HPDE6-E6E7 (cell line): ENCODE data around the gene ENPP6.

ENCODE experiments used
- DNase-seq: peaks from one replicate; pipeline ENCODE4 v3.0.0; 2011; ENCODE audit warnings: missing footprints; ENCODE audit errors: extremely low spot score

The ENPP6 gene

DNA sequence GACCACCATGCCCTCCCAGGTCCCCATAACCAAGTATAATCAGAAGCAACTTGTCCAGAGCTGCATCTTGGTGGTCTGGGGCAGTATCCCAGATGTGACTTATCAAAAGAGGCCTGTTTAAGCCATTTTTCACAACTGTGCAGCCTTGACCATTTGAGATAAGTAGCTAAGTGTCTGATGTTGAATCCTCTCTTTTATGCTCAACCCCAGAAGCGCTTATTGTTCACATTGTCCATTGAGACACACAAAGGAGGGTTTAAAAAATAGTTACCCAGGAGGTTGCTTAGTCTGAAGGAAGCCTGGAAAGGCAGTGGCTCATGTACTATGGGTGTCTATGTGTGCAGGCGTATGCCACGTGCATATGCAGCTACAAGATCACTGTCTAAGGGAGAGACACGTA, 27.0 kb downstream of the ENPP6 start:
- DNase-seq: no peak

DNA sequence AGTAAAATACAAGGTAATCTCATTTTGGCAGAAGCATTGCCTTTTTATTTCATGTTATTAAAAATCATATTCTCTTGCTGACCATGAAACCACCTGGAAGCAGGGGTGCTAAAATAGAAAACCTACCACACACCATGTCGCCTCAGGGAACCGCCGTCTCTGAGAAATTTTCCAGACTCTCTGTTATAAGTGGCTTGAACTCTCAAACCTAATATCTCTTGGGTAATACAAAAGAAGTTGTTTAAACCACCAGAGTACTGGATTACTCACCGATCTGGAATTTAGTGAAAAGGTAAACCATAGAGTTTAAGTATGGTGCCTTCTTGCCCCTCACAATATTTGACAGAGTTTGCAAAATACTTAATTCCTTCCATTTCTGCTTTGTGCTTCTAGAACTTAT, 27.7 kb downstream of the ENPP6 start:
- no peak for DNase-seq

DNA sequence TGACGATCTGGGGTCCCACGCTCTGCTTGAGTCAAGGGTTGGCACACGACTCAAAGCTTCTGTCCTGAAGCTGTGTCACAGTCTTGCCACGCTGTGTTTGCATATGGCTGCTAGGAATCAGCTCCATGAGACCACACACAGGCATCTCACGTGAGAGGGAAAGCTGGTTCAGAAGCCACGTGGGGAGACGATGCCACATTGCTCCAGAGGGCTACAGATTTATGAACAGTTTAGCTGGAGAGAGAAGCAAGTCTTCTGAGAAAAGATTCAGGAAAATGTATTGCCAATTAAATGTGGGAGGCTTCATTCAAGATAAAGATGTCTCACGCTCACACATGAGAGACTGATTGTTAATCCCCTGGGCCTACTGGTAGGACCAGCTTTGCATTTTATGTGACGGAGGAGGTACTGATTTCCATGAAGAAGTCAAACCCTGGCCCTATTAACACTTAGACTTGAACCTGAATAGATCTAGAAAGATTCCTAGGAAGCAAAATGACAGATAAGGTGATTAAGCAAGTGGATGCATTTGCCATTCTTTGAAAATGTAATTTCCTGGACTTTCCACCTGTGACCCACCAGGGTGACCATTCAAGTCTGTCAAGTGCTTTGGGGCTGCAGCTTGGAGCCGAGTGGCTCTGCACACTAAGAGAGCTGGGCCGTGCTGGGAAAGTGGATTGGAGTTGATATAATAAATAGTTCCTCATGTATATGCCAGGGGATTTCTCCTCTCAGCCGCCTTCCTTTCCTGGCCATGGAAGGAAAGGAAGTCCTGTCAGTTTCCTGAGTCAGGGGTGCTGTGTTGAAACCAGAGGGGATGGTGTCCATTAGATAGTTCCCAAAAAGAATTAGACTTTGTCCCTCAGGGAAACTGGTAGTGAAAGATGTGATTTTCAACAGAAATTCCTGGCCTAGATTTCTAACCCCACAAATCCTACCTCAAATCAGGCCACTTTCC, 29.0 kb downstream of the ENPP6 start:
- DNase-seq: no peak

DNA sequence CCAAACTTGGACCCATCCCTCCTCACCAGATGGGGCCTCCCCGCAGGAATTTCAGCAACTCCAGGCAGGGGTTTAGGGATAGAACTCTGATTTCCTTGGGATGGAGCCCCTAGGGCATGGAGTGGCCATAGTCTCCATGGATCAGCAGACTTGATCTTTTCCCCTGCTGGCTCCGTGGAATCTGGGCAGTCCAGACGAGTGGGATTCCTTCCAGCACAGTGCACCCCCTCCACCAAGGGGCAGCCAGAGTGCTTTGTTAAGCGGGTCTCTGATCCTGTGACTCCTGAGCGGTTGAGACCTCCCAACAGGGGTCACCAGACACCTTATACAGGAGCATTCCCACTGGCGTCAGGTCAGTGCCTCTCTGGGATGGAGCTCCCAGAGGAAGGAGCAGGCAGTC, 40.4 kb downstream of the ENPP6 start:
- DNase-seq: no peak

DNA sequence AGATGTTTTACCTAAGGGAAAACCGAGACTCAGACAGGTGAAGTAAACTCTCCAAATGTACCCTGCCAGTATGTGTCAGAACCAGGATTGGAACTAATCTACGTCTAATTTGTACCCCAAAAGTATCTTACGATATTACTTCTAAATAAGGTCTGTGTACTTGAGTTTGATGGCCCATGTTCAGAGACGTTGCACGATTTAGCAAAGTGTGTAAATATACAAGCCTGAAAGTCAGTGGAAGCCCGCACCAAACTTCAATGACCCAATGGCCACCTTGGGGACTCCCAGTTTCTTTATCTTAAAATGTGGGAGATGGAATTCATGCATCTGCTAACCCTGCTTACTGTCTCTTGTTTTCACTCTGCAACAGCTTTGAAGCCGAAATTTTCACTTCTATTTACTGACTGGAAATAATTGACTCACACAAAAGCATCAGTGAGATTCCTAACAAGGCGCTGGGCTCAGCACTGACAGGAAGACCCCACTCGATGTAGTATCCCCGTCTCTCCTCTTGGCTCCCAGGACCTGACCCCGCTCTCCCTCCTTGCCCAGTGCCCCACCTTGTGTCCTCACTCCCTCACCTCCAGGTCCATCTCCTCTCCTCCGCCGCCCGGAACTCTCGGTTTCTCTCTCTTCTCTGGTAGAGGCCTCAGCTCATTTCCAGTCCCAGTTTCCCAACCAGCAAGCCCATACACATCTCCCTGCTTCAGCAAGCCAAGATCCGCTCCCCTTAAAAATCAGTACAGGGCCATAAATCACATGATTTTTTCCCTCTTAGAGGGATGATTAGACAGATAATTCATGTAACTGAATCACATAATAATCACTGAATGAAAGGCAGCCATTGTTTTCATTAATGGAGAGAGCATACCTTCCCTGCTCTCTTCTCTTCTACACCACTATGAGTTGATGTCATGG, 42.8 kb downstream of the ENPP6 start:
- no peak for DNase-seq

DNA sequence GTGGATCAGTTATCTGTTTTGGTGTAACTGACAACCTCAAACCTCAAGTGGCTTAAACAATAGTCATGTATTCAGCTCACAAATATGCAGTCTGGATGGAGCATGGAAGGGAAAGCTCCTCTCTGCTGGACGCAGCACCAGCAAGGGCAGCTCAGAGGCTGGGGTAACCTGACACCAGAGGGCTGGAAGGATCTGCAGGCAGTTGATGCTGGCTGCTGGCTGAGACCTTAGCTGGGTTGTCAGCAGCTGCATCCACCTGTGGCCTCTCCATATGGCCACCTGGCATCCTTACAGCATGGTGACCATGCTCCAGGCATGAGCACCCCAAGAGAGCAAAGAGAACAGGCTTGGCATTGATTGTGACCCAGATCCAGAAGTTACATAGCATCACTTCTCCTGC, 46.7 kb downstream of the ENPP6 start:
- no peak for DNase-seq

DNA sequence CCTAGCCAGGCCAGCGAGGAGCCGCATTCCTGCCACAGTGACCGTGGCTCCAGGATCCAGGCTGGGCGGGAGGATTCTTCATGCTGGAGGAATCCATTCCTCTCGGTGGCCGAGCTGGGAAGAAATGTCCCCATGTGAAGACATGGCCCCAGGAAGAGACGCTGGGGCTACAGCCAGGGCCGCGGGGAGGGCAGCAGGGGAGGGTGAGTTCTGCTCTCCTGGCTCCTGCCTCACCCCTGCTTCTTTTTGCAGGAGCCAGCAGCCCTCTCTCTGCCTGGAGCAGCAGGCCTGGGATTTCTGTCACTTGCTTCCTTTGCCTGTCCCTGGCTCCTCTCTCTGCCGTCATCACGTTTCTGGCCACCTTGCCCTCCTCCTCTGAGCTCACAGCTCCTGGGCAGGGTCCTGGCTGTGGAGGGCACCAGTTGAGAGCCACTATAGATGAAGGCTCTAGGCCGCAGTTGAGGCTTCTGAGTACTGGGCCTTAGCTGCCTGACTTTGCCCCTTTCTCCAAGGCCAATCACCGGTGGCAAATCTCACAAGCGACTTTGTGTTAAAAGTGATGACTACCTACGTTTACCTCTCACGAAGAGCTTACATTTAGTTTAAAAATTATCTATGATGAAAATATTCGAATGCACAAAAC, 48.3 kb downstream of the ENPP6 start:
- DNase-seq: no peak

DNA sequence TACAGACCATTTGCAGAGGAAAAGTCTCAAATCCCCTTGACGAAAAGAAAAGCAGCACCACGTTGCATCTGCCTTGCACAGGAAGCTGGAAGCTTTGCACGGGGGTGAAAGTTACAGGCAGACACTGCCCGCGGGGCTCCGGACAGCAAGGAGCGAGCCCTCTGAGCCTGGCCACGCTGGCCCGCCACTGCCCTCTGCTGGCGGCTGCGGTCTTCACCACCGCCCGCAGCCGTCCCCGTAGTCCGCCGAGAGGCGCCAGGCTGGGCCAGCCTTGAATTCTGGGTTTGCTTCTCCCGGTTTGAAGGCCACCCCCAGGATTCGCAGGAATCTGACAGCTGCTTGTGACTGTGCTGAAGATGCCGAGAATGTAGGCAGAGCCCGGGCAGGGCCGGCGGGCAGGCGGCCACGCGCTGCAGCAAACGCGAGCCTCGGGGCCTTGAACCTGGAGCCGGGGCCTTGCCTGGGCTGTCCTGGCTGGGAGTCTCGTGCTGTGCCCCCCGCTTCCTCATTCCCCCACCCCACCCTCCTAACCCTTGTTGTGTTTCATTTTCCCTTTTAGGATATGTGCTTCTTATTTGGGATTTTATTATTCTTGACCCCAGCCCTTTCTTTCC, 49.2 kb downstream of the ENPP6 start:
- DNase-seq: peak; percentile 56

DNA sequence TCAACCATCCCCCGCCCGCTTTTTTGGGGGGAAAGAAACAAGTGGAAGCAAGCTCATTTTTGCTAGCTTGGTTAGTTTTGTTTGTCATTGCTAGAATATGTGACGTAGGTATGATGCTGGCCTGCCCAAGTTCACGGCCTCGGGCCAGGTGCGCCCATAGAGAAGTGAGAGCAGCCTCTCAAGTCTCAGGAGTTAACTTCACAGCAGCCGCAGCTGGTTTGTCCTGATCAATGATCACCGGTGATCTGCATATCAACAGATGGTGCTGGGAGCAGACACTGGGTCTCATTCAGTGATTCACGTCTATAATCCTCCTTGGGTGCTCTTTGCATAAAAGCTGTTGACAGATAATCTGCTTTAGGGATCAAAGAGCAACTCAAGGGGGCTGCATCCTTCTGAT, 50.1 kb downstream of the ENPP6 start:
- DNase-seq: no peak

DNA sequence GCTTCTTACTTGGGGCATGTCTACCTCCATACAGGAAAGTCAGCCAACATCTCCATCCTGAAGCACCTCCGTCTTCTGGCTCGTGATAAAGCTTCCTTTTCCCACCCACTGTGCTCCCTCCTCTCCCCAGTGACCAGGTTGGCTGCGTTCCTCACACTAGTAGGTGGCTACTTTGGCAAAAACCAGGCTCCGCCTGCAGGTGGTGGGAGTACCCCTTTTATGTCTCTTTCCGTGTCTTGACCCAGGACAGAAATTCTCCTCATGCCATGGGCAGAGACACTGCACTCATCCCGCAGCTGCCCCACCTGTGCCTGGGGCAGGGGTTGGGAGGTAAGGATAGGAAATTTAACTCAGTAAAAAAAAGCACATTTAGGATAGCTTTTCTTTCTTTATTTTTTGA, 50.9 kb downstream of the ENPP6 start:
- no peak for DNase-seq

DNA sequence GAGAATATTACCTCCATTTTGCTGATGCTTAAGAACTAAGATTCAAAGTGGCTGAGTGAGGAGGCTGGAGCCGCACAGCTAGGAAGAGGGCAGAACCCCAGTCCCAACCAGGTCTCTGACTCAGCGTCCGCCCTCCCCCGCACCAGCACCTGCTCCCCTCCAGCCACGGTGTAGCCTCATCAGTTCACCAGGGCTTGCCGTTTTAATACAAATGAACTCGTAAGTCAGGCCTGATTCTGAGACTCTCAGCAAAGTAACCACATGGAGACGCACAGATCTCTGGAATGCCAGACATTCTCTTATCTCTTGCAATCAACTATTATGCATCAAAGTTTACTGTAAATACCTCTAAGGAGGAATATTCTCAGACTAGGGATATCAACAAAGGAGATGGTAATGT, 52.4 kb downstream of the ENPP6 start:
- no peak for DNase-seq

DNA sequence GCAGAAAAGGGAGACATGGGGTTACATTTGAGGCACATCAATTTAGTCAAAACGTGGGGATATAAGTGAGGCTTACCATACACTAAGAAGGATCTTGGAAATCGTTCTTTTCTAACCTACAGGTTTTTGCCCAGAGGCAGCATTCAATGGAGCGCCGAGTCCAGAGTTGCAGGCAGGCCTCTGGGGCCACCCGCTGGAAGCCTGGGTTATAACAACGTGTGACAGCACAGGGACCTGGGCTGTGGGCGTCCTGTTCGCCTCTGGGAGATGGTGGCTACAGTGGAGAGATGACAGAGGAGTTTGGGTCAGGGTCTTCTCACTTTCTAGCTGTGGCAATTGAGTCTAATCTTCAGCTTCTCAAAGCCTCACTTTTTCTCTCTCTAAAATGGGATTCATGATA, 53.9 kb downstream of the ENPP6 start:
- peak; percentile 58 for DNase-seq

DNA sequence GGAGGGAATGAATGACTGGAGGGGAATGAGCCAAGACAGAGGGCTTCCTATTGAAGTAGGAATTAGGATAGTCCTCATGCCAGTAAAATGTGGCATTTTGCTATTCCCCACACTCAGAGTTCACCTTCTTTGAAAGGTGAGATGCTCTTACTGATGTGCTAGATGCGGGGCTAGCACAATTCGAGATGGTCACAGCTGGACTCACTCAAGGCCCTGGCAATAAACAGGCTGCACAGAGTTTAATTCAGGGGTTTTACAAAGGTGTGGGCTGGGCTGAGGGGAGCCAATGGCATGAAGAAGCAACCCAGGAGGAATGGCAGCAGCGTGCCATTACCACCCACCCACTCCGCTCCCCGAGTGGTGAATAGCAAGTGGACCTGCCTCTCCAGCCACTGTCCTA, 55.1 kb downstream of the ENPP6 start:
- DNase-seq: no peak

DNA sequence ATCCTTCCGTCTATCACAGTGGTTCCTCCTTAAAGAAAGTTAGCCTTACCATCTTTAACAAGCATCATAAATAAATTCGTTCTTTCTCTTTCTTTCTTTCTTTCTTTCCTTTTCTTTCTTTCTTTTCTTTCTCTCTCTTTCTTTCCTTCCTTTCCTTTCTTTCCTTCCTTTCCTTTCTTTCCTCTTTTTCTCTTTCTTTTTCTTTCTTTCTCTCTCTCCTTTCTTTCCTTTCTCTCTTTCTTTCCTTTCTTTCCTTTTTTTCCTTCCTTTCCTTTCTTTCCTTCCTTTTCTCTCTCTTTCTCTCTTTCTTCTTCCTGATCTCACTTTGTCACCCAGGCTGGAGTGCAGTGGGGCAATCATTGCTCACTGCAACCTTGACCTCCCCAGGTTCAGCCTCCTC, 60.4 kb downstream of the ENPP6 start:
- no peak for DNase-seq

DNA sequence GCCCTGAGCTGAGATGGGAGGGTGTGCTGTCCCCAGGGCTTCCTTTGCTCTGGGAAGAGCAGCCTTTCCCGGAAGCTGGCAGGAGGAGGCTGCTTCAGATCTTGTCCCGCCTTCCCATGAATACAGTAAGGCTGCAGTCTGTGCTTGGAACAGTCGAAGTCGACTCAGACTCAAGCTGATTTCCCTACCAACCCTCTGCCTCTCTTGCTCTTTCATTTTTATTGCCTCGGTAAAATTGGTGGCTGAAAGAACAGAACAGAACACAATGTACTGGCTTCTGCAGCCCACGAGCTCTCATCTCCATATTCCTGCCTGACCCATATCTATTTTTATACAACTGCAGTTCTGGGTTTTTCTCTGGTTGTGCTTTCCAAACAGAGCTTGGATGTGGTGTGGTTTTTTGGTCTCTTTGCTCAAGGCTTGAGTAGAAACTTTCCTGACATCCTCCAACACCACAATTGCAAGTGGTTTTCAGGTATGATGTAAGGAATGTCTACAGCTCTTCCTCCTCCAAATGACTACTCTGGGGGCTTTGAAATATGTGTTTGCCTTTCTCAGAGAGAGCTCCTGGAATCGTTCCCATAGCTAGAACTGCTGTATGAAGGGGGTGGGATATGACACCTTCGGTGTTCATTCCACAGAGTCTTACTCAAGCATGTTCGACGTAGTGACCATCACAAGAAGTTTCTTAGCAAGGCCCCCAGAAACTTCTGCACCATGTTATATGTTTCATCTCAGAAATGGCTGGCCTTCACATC, 61.3 kb downstream of the ENPP6 start:
- no peak for DNase-seq

DNA sequence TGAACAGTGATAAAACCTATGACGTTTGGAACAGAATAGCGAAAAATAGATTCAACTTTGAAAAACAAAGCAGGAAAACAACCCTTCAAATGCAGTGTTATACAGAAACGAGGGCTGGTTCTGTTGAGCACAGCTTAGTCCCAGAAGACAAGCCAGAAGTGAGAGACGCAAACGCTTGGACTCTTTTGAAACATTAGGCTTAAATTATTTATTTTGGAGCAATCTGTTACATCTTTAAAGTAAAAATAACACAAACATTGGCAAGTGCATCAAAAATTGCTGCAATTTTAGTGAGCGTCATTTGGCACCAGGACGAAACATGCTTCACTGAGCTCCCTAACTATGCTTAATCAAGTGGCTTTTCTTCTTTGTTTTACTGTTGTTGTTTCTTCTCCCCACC, 63.5 kb downstream of the ENPP6 start:
- no peak for DNase-seq

DNA sequence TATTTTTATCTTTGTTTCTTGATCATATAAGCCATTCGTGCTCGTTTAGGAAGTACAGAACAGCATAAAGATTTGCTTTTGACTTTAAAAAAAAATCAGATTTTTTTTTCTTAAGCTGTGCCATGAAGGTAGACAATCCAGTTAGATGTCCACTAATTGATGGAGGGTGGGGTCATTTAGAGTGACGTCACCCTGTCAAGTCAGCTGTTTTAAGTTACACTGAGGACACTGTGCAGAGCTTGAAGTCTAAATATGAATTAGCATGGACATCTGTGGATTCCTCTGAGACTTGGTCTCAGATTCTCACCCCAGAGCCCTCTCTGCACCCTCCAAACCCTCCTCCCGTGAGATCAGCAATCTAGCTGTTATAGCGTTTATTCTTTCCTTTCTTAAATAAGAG, 63.9 kb downstream of the ENPP6 start:
- DNase-seq: no peak

DNA sequence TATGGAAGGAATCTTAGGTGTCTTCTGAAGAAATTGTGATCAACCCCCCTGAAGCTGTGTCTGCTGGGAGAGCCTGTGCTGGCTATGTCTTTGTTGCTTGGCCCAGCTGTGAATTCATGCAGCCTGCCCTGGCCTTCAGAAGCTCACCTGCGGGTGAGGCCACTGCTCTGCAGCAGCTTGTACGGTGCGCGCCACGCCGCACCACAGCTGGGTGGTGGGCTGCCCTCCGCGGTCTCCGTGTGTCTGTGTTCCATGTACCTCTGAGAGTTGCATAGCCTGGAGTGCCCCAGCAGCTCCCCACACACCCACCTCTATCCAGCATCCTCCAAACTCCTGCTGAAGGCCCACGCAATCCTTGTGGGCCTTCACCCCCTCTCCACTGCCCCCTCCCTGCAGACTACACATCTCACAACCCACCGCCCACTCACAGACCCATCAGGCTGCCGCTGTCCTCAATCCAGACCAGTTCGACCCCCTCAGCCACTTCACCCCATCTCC, 65.6 kb downstream of the ENPP6 start:
- DNase-seq: no peak

DNA sequence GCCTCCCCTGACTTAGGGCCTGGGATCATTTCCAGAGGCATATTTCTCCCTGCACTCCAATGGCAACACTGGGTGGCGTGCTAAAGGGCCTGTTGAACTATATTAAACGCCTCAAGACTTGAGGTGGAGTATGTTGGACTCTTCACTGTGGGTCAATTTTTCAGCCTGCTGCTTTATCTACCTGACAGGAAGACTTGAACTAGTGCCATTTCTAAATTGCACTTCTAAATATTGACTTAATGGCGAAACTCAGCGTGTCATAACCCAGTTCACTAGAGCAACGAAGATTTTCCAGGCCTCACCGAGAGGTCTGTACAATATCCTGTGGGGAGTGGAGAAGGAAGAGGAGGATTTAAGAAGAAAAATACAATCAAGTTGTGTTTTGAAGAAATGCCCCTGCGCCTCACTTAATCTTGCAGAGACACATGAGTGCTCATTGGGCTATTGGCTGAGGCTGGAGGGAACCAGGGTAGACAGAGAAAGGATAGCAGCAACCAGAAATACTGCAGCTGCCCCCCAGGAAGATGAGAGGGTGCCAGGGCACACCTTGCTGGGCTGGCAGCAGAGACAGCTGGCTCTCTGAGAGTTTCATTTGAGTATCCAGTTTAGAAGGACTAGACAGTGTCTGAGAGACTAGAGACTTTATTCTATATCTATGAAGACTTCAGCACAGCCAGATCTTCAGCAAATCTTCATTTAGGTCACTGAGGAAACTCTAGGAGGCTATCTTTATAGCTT, 67.4 kb downstream of the ENPP6 start:
- DNase-seq: no peak
